ENCODE measurements around the gene ZFP92.

ZFP92 gene

DNA sequence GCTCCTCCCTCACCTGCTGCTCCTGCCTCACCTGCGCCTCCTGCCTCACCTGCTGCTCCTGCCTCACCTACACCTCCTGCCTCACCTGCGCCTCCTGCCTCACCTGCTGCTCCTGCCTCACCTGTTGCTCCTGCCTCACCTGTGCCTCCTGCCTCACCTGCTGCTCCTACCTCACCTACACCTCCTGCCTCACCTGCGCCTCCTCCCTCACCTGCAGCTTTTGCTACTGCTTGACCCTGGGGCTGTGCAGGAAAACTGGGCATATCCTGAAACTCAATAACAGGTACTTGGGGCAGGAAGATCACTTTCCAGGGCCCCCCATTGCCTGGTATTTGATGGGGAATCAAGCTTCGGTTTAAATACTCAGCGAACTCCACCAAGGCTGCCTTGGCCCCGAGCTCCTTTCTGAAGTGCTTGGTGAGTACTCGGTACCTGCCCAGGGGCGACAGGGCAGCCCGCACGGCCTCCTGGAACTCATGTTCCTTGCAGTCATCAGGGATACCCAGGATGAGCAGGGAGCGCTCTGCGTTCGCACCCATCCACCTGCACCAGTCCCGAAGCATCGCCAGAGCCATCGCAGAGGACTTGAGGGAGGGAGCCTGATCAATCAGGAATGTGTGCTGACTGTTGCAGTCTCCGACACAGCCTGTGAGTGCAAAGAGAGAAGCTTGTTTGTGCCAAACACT, 12.9 kb upstream of the ZFP92 start:
- TF ChIP-seq TAF1 (IDR thresholded peaks at IDR 0.05; ENCODE audit: borderline replicate concordance, insufficient read depth, low read length) (no peak), SIN3A (IDR thresholded peaks at IDR 0.05; ENCODE audit: borderline replicate concordance, insufficient read depth, low read length) (no peak)

DNA sequence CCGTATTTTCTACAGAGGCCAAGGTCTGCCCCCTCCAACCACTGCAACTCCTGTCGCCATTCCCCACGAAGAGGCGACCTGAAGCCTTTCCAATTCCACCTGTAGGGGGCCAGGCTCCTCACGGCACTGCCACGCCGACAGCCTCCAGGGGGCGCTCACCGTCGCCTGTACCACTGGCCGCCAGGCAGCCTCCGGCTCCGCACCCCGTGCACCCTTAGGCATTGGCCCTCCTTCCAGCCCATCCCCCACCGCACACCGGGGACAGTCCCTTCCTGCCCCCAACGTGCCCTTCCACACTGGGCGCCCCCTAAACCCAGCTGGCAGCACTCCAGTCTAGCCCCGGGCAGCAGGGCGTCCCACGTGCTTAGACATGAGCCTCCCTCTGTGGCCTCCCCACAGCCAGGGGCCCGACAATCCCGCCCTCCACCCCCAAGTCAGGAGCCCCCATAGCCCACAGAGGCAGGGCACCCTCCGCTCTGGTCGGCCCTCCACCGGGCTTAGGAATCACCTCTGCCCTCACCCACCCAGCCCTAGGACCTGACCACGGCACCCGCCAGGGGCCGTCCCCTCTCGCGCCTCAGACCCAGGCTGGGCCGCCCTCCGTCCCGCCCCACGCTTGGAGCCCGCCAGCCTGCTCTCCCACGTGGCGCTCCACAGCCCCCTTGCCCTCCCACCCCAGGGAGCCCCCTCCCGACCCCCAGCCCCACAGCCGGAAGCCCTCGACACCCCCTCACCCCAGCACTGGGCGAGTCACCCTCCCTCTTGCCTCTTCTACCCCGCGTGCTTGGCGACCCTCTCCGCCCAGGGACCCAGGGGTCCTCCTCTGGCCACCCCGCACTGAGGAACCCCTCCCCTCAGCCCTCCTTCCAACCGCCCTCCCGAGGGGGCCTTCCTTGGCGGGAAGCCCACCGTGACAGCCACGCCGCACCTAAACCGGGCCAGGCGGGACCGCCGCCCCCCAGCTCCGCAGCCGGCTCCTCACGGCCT, 10.8 kb upstream of the ZFP92 start:
- TF ChIP-seq TAF1 (IDR thresholded peaks at IDR 0.05; ENCODE audit: borderline replicate concordance, insufficient read depth, low read length) (no peak), FOXP2 (optimal IDR thresholded peaks at IDR 0.05; ENCODE audit: borderline replicate concordance, extremely low read depth, extremely low read length, insufficient read depth) (peak; percentile 13)

- TF ChIP-seq FOXP2 (optimal IDR thresholded peaks at IDR 0.05; ENCODE audit: borderline replicate concordance, extremely low read depth, extremely low read length, insufficient read depth) (no peak), SIN3A (IDR thresholded peaks at IDR 0.05; ENCODE audit: borderline replicate concordance, insufficient read depth, low read length) (no peak), REST (IDR thresholded peaks at IDR 0.05; ENCODE audit: insufficient read depth in 1 of 2, low read depth in 2 of 2, low read length in 2 of 2) (no peak), TAF1 (IDR thresholded peaks at IDR 0.05; ENCODE audit: borderline replicate concordance, insufficient read depth, low read length) (no peak), POLR2AphosphoS5 (IDR thresholded peaks at IDR 0.05; ENCODE audit: low read depth, low read length) (no peak)
Measured at GRCh38 chrX:153401133-153401764, 10.0 kb upstream of the ZFP92 start, which contains the start of gene PNMA6E. PNMA6E (minus strand) TSS chrX:153401350; CDS start chrX:153398849, 2,501 bp downstream.

DNA sequence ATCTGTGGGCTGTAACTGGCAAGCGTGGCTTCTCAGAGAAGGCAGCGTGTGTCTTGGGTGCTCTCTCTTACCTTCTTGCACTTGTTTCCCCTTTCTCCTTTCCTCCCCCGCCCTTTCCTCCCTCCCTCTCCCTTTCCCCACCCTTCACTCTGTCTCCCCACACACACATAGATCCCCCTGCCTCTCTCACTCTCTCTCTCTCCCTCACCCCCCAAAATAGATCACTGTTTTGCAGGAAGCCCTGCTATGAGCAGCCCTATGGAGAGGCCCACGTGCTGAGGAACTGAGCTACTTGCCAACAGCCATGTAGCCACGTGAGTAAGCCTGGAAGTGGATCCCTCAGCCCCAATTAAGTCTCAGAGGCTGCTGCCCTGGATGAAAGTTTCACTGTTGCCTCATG, 5.8 kb upstream of the ZFP92 start:
- TF ChIP-seq POLR2AphosphoS5 (IDR thresholded peaks at IDR 0.05; ENCODE audit: low read depth, low read length) (no peak), SIN3A (IDR thresholded peaks at IDR 0.05; ENCODE audit: borderline replicate concordance, insufficient read depth, low read length) (no peak), TAF1 (IDR thresholded peaks at IDR 0.05; ENCODE audit: borderline replicate concordance, insufficient read depth, low read length) (no peak), FOXP2 (optimal IDR thresholded peaks at IDR 0.05; ENCODE audit: borderline replicate concordance, extremely low read depth, extremely low read length, insufficient read depth) (no peak), REST (IDR thresholded peaks at IDR 0.05; ENCODE audit: insufficient read depth in 1 of 2, low read depth in 2 of 2, low read length in 2 of 2) (no peak)

GRCh38 chrX:153406011-153406410, 5.3 kb upstream of the ZFP92 start:
- no peak for TF ChIP-seq FOXP2 (optimal IDR thresholded peaks at IDR 0.05; ENCODE audit: borderline replicate concordance, extremely low read depth, extremely low read length, insufficient read depth)
- no peak for TF ChIP-seq POLR2AphosphoS5 (IDR thresholded peaks at IDR 0.05; ENCODE audit: low read depth, low read length)
- no peak for TF ChIP-seq REST (IDR thresholded peaks at IDR 0.05; ENCODE audit: insufficient read depth in 1 of 2, low read depth in 2 of 2, low read length in 2 of 2)
- no peak for TF ChIP-seq SIN3A (IDR thresholded peaks at IDR 0.05; ENCODE audit: borderline replicate concordance, insufficient read depth, low read length)
- TF ChIP-seq TAF1 (IDR thresholded peaks at IDR 0.05; ENCODE audit: borderline replicate concordance, insufficient read depth, low read length), result no peak

Data from PFSK-1 (cell line).